Activated CD4-positive, alpha-beta T cell treated with anti-CD3 and anti-CD28 coated beads, Interleukin-2, amount 50 U/mL, for 1 hour (primary cell): ENCODE results near the gene STXBP6.
"Not testable (repeated sequence)": the region's sequence is repeated elsewhere in the genome, so short reads cannot be mapped to it uniquely, and the experiment has no call there.

Experiments
- DNase-seq: peaks from one replicate; pipeline ENCODE4 v3.0.0-alpha.2; 2020

The STXBP6 gene

GRCh38 chr14:24785698-24786097 lies 264.2 kb downstream of the STXBP6 start:
- no peak for DNase-seq

GRCh38 chr14:24784981-24785380 lies 265.0 kb downstream of the STXBP6 start:
- no peak for DNase-seq

GRCh38 chr14:24783791-24784190 lies 266.2 kb downstream of the STXBP6 start:
- no peak for DNase-seq

GRCh38 chr14:24780281-24780680 lies 269.7 kb downstream of the STXBP6 start:
- no peak for DNase-seq

GRCh38 chr14:24777678-24778077 lies 272.3 kb downstream of the STXBP6 start:
- DNase-seq = no peak

GRCh38 chr14:24775950-24776349 lies 274.0 kb downstream of the STXBP6 start:
- DNase-seq = no peak

- no peak for DNase-seq
Observed at GRCh38 chr14:24774187-24774915, 275.6 kb downstream of the STXBP6 start.

GRCh38 chr14:24773564-24773963 lies 276.4 kb downstream of the STXBP6 start:
- DNase-seq = not testable (repeated sequence)

GRCh38 chr14:24766434-24766833 lies 283.5 kb downstream of the STXBP6 start:
- no peak for DNase-seq

- DNase-seq = no peak
Observed at GRCh38 chr14:24761141-24761540, 288.8 kb downstream of the STXBP6 start.
